ENCODE results near the gene SPOCK1.

The SPOCK1 gene

GRCh38 chr5:137090151-137090550, 409.0 kb downstream of the SPOCK1 start:
- no peak for DNase-seq
- Histone ChIP-seq H3K36me3 (no peaks in the 10 kb centered on the region), H3K27me3 (no peaks in the 10 kb centered on the region), H3K4me3 (ENCODE audit: low read depth, low read length) (no peak overlapping the region), H3K4me1 (no peaks in the 10 kb centered on the region), H3K9me3 (no peaks in the 10 kb centered on the region)
- TF ChIP-seq CTCF (IDR thresholded peaks at IDR 0.05; ENCODE audit: low read depth, low read length) = no peak

- no peaks in the 10 kb centered on the region for H3K9me3 ChIP-seq
- TF ChIP-seq CTCF (IDR thresholded peaks at IDR 0.05; ENCODE audit: low read depth, low read length) = no peak
- no peaks in the 10 kb centered on the region for H3K4me1 ChIP-seq
- H3K27me3 ChIP-seq = no peaks in the 10 kb centered on the region
- no peak overlapping the region for H3K4me3 ChIP-seq (ENCODE audit: low read depth, low read length)
- no peaks in the 10 kb centered on the region for H3K36me3 ChIP-seq
- no peak for DNase-seq
Measured at GRCh38 chr5:137088175-137088574, 411.0 kb downstream of the SPOCK1 start.

- Histone ChIP-seq H3K27me3 (no peaks in the 10 kb centered on the region), H3K9me3 (no peaks in the 10 kb centered on the region), H3K4me3 (ENCODE audit: low read depth, low read length) (no peak overlapping the region), H3K36me3 (no peaks in the 10 kb centered on the region), H3K4me1 (no peaks in the 10 kb centered on the region)
- no peak for DNase-seq
- no peak for TF ChIP-seq CTCF (IDR thresholded peaks at IDR 0.05; ENCODE audit: low read depth, low read length)
Measured at GRCh38 chr5:137086342-137086741, 412.8 kb downstream of the SPOCK1 start.

- Histone ChIP-seq H3K27me3 (no peaks in the 10 kb centered on the region), H3K36me3 (no peaks in the 10 kb centered on the region), H3K4me3 (ENCODE audit: low read depth, low read length) (no peak overlapping the region), H3K9me3 (no peaks in the 10 kb centered on the region), H3K4me1 (no peaks in the 10 kb centered on the region)
- DNase-seq = no peak
- no peak for TF ChIP-seq CTCF (IDR thresholded peaks at IDR 0.05; ENCODE audit: low read depth, low read length)
Measured at GRCh38 chr5:137085206-137085605, 413.9 kb downstream of the SPOCK1 start.

GRCh38 chr5:137084016-137084415, 415.1 kb downstream of the SPOCK1 start:
- TF ChIP-seq CTCF (IDR thresholded peaks at IDR 0.05; ENCODE audit: low read depth, low read length) = no peak

GRCh38 chr5:137082951-137083350, 416.2 kb downstream of the SPOCK1 start:
- DNase-seq = no peak
- Histone ChIP-seq H3K27me3 (no peaks in the 10 kb centered on the region), H3K4me3 (ENCODE audit: low read depth, low read length) (no peak overlapping the region), H3K4me1 (no peaks in the 10 kb centered on the region), H3K36me3 (no peaks in the 10 kb centered on the region), H3K9me3 (no peaks in the 10 kb centered on the region)
- TF ChIP-seq CTCF (IDR thresholded peaks at IDR 0.05; ENCODE audit: low read depth, low read length) = no peak

More at GRCh38 chr5:137084016-137084415, 415.1 kb downstream of the SPOCK1 start:
- Histone ChIP-seq H3K4me1 (no peaks in the 10 kb centered on the region), H3K36me3 (no peaks in the 10 kb centered on the region), H3K4me3 (ENCODE audit: low read depth, low read length) (no peak overlapping the region), H3K9me3 (no peaks in the 10 kb centered on the region), H3K27me3 (no peaks in the 10 kb centered on the region)
- no peak for DNase-seq

Data from BE2C (cell line).